Lower leg skin (tissue), 3 donors: ENCODE data around the gene POLR2I.
"Not testable (repeated sequence)": the region's sequence is repeated elsewhere in the genome, so short reads cannot be mapped to it uniquely, and the experiment has no call there.

Experiments
- CTCF ChIP-seq, 3 donors: fragments of 450-650 bp; IDR thresholded peaks; one replicate each; pipeline ENCODE4 v1.5.1; 2016; ENCODE audit warnings: antibody characterized with exemption in 3 of 3, mild to moderate bottlenecking in 3 of 3, moderate library complexity in 2 of 3
- POLR2A ChIP-seq, 2 donors: fragments of 450-650 bp; IDR thresholded peaks; one replicate each; pipeline ENCODE4 v1.6.1; 2016 to 2017; ENCODE audit warnings: antibody characterized with exemption in 2 of 2, mild to moderate bottlenecking in 1 of 2, moderate library complexity in 1 of 2

GRCh38 chr19:36131221-36131620, 16.5 kb upstream of the POLR2I start:
- TF ChIP-seq CTCF, POLR2A (IDR thresholded peaks at IDR 0.05): not testable (repeated sequence)
